22Rv1 (cell line): ENCODE results near the gene ZFX.

Source experiments
- CTCF ChIP-seq: fragments of 450-650 bp; IDR thresholded peaks from 2 replicates; pipeline ENCODE4 v1.5.1; 2017; ENCODE audit warnings: mild to moderate bottlenecking
- ZFX ChIP-seq: fragments of 450-650 bp; IDR thresholded peaks from 2 replicates; pipeline ENCODE4 v1.6.1; 2017; ENCODE audit warnings: antibody characterized with exemption, borderline replicate concordance

GRCh38 chrX:24225265-24225664, 75.7 kb downstream of the ZFX start:
- no peak for TF ChIP-seq CTCF
- no peak for TF ChIP-seq ZFX
